AML-193 (cell line): ENCODE results near the gene GXYLT1.
"Not testable (repeated sequence)": the region's sequence is repeated elsewhere in the genome, so short reads cannot be mapped to it uniquely, and the experiment has no call there.

Source experiments
- DNase-seq, 2 experiments: peaks; one replicate each; lab custom pipeline; 2025; lab: John Stamatoyannopoulos, UW

The GXYLT1 gene

GRCh38 chr12:42144408-42145196 is at the start of gene GXYLT1:
TSS of gene GXYLT1 (minus strand) at chr12:42144874. CDS start at chr12:42144646, 228 bp downstream.
- peak; percentile 85 to 92 for DNase-seq

GRCh38 chr12:42192686-42193085 is 48.0 kb upstream of the GXYLT1 start:
- DNase-seq = no peak

GRCh38 chr12:42192258-42192657 is 47.6 kb upstream of the GXYLT1 start:
- DNase-seq = no peak

GRCh38 chr12:42190376-42190775 is 45.7 kb upstream of the GXYLT1 start:
- DNase-seq = no peak

GRCh38 chr12:42188275-42188674 is 43.6 kb upstream of the GXYLT1 start:
- DNase-seq = not testable (repeated sequence)

GRCh38 chr12:42187799-42188198 is 43.1 kb upstream of the GXYLT1 start:
- no peak for DNase-seq

- DNase-seq = peak in 1 of 2 experiments; percentile 7
Observed at GRCh38 chr12:42186793-42187192, 42.1 kb upstream of the GXYLT1 start.

- DNase-seq = no peak
Observed at GRCh38 chr12:42182394-42182793, 37.7 kb upstream of the GXYLT1 start.

- DNase-seq = peak; percentile 84 to 92
Observed at GRCh38 chr12:42180990-42181596, 36.4 kb upstream of the GXYLT1 start.

GRCh38 chr12:42178101-42178500 is 33.4 kb upstream of the GXYLT1 start:
- no peak for DNase-seq

GRCh38 chr12:42174978-42175377 is 30.3 kb upstream of the GXYLT1 start:
- no peak for DNase-seq

- DNase-seq = no peak
Observed at GRCh38 chr12:42173961-42174521, 29.4 kb upstream of the GXYLT1 start.

GRCh38 chr12:42172441-42173210 is 28.0 kb upstream of the GXYLT1 start:
- DNase-seq = peak; percentile 34 to 54

- DNase-seq = no peak
Observed at GRCh38 chr12:42167711-42168110, 23.0 kb upstream of the GXYLT1 start.

- no peak for DNase-seq
Observed at GRCh38 chr12:42166501-42166900, 21.8 kb upstream of the GXYLT1 start.

GRCh38 chr12:42163913-42164312 is 19.2 kb upstream of the GXYLT1 start:
- no peak for DNase-seq

- no peak for DNase-seq
Observed at GRCh38 chr12:42162965-42163364, 18.3 kb upstream of the GXYLT1 start.

- DNase-seq = no peak
Observed at GRCh38 chr12:42162193-42162592, 17.5 kb upstream of the GXYLT1 start.

GRCh38 chr12:42161529-42161928 is 16.9 kb upstream of the GXYLT1 start:
- no peak for DNase-seq

- no peak for DNase-seq
Observed at GRCh38 chr12:42156232-42156631, 11.6 kb upstream of the GXYLT1 start.

GRCh38 chr12:42145552-42146215 is 1.0 kb upstream of the GXYLT1 start:
- peak in 1 of 2 experiments; percentile 26 for DNase-seq

GRCh38 chr12:42145197-42145549 is 499 bp upstream of the GXYLT1 start:
- peak in 1 of 2 experiments; percentile 53 for DNase-seq
